Duodenal mucosa (tissue), 2 donors: Measurements from ENCODE around the gene AHCY.
"Not testable (repeated sequence)": the region's sequence is repeated elsewhere in the genome, so short reads cannot be mapped to it uniquely, and the experiment has no call there.

ENCODE experiments used
- H3K27ac ChIP-seq: one replicate; pipeline ENCODE4 v1.7.0; 2013; ENCODE audit warnings: low read depth, low read length
- H3K27me3 ChIP-seq, 2 donors: one replicate each; pipeline ENCODE4 v1.7.0; 2013; ENCODE audit warnings: low read length in 2 of 2, control low read depth in 1 of 2; ENCODE audit not compliant: insufficient read depth in 2 of 2, control insufficient read depth in 1 of 2
- H3K36me3 ChIP-seq, 2 donors: one replicate each; pipeline ENCODE4 v1.7.0; 2013; ENCODE audit warnings: low read length in 2 of 2, control low read depth in 1 of 2; ENCODE audit not compliant: insufficient read depth in 2 of 2, control insufficient read depth in 1 of 2
- H3K4me1 ChIP-seq, 2 donors: one replicate each; pipeline ENCODE4 v1.7.0; 2013; ENCODE audit warnings: low read length in 2 of 2, control low read depth in 1 of 2; ENCODE audit not compliant: insufficient read depth in 2 of 2, control insufficient read depth in 1 of 2
- H3K4me3 ChIP-seq, 2 donors: one replicate each; pipeline ENCODE4 v1.7.0; 2013; ENCODE audit warnings: low read length in 2 of 2, low read depth in 1 of 2
- H3K9ac ChIP-seq, 2 donors: one replicate each; pipeline ENCODE4 v1.7.0; 2013; ENCODE audit warnings: low read length in 2 of 2, low read depth in 1 of 2
- H3K9me3 ChIP-seq, 2 donors: one replicate each; pipeline ENCODE4 v1.7.0; 2013; ENCODE audit warnings: low read length in 2 of 2, control low read depth in 1 of 2; ENCODE audit not compliant: control insufficient read depth in 1 of 2

The AHCY gene

DNA sequence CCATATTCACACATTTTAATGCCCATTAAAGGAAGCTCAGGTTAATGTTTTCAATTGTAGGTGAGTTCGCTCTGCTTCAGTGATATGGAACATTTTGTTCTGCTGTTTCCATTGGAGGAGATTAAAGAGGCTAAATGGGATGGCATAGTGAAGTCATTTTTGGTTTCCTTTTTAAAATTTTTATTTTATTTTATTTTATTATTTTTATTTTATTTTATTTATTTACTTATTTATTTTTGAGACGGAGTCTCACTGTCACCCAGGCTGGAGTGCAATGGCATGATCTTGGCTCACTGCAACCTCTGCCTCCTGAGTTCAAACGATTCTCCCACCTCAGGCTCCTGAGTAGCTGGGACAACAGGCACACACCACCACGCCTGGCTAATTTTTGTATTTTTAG is 61.1 kb downstream of the AHCY start:
- H3K9ac ChIP-seq, H3K36me3 ChIP-seq, H3K4me3 ChIP-seq, H3K27me3 ChIP-seq, H3K4me1 ChIP-seq, H3K9me3 ChIP-seq, H3K27ac ChIP-seq: not testable (repeated sequence)

- H3K9ac ChIP-seq = no peak within 1 kb of the TSS
- peaks cover 0 to 9% of the 10 kb centered on the region in 2 donors for H3K9me3 ChIP-seq
- H3K4me3 ChIP-seq = no peak within 1 kb of the TSS
- H3K36me3 ChIP-seq = no peaks in the 10 kb centered on the region
- no peaks in the 10 kb centered on the region for H3K4me1 ChIP-seq
- no peaks in the 10 kb centered on the region for H3K27me3 ChIP-seq
- no peak within 1 kb of the TSS for H3K27ac ChIP-seq
Measured at GRCh38 chr20:34240693-34241615, 62.2 kb downstream of the AHCY start, which contains the start of gene ASIP. Gene ASIP (plus strand): TSS chr20:34241423. CDS start chr20:34260375, 18,952 bp downstream.

DNA sequence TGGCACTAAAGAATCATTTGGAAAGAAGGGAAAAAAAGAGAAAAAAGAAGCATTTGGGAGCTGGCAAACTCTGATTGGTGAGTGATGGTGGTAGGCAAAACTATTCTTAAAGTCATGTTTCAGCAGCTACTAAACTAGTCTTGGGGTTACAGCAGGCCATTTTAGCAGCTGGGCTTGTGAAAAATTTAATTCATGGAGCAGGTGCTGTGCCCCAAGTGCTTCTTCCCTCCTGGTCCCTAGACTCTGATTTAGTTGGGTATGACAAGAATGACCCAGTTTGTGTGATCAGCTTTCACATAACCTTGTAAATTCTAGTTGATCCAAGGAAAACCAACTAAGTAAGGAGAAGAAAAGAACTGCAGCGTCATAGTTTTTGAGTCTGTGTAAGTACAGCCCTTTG is 63.0 kb downstream of the AHCY start:
- H3K9ac ChIP-seq = no peak overlapping the region
- no peaks in the 10 kb centered on the region for H3K27me3 ChIP-seq
- peaks cover 0 to 9% of the 10 kb centered on the region in 2 donors for H3K9me3 ChIP-seq
- H3K27ac ChIP-seq = no peak overlapping the region
- H3K4me1 ChIP-seq = no peaks in the 10 kb centered on the region
- no peaks in the 10 kb centered on the region for H3K36me3 ChIP-seq
- H3K4me3 ChIP-seq = no peak overlapping the region

GRCh38 chr20:34237942-34238341 is 65.2 kb downstream of the AHCY start:
- no peak overlapping the region for H3K9ac ChIP-seq
- no peaks in the 10 kb centered on the region for H3K4me1 ChIP-seq
- H3K36me3 ChIP-seq = no peaks in the 10 kb centered on the region
- H3K9me3 ChIP-seq = peaks cover 0 to 9% of the 10 kb centered on the region in 2 donors
- H3K27me3 ChIP-seq = no peaks in the 10 kb centered on the region
- H3K27ac ChIP-seq = no peak overlapping the region
- no peak overlapping the region for H3K4me3 ChIP-seq

- Histone ChIP-seq H3K36me3 (no peaks in the 10 kb centered on the region), H3K9ac (no peak overlapping the region), H3K4me1 (no peaks in the 10 kb centered on the region), H3K4me3 (no peak overlapping the region), H3K27me3 (no peaks in the 10 kb centered on the region), H3K9me3 (peaks cover 0 to 9% of the 10 kb centered on the region in 2 donors), H3K27ac (no peak overlapping the region)
Measured at GRCh38 chr20:34235875-34236274, 67.3 kb downstream of the AHCY start.

- no peak overlapping the region for H3K4me3 ChIP-seq
- no peak overlapping the region for H3K9ac ChIP-seq
- H3K27me3 ChIP-seq = no peaks in the 10 kb centered on the region
Measured at GRCh38 chr20:34233687-34234086, 69.5 kb downstream of the AHCY start.

DNA sequence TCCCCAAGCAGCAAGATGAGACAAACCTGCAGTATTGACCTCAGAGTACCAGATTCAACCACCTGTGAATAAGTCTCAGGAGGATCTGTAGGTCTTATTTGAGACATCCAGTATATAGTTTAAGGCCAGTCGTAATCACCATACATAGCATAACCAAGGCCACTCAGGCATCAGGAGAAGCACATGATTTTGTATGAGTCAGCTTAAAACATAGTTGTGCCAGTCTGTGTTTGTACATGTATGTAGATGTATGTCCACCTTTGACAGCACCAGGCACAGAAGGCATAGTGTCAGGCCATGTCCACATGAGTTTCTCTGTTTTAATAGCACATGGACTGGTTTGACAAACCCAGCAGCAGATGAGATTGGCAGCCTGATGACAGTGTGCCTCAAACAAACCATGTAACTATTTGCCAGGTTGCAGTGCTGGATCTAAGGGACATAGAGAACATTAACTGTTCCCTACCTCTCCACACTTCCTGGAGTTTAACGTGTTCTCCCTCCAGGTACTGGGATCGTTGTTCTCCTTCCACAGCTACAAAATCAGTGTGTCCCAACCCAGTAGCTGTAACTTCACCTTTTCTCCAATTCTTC is 70.6 kb downstream of the AHCY start:
- Histone ChIP-seq H3K9ac (no peak overlapping the region), H3K9me3 (peaks cover 0 to 3% of the 10 kb centered on the region in 2 donors), H3K27ac (no peak overlapping the region), H3K4me1 (no peaks in the 10 kb centered on the region), H3K4me3 (no peak overlapping the region), H3K27me3 (no peaks in the 10 kb centered on the region), H3K36me3 (no peaks in the 10 kb centered on the region)

More at GRCh38 chr20:34233687-34234086, 69.5 kb downstream of the AHCY start:
- no peaks in the 10 kb centered on the region for H3K36me3 ChIP-seq
- H3K9me3 ChIP-seq = peaks cover 0 to 9% of the 10 kb centered on the region in 2 donors
- H3K27ac ChIP-seq = no peak overlapping the region
- no peaks in the 10 kb centered on the region for H3K4me1 ChIP-seq

DNA sequence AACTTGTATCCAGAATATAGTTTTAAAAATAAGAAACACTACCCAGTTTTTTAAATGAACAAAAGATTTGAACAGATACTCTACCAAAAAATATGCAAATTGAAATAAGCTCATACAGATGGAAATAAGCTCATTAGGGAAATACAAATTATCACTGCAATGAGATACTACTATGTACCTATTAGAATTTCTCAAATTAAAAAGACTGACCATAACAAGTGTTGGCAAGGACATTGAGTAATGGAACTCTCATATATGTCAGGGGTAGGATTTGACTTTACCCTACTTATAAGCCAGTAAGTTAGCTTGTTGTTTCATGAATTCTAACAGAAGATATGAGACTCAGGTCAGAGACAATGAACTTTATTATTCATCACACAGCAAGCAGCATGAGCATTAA is 71.5 kb downstream of the AHCY start:
- no peaks in the 10 kb centered on the region for H3K27me3 ChIP-seq
- H3K9me3 ChIP-seq = no peaks in the 10 kb centered on the region
- H3K4me1 ChIP-seq = no peaks in the 10 kb centered on the region
- no peak overlapping the region for H3K4me3 ChIP-seq
- H3K36me3 ChIP-seq = no peaks in the 10 kb centered on the region
- no peak overlapping the region for H3K27ac ChIP-seq
- no peak overlapping the region for H3K9ac ChIP-seq
